ENCODE measurements around the gene KIF21A.

Gene KIF21A

DNA sequence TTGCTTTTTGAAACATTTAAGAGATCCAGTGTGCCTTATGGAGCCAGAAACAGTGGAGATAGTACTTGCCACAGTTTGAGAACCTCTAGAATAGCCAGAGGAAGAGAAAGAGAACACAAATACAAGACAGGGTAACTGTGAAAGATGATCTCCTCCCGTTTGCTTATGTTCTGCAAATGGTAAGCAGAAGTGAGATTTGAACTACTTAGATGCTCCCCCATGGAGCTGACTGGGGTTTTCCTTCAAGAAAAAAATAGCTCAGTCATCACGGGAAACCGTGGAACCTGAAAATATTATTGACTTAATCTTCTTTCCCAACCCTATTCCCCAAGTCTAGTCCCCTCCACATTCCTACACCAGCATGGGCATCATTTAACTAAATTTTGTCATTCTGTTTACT lies 87.1 kb downstream of the KIF21A start:
- TF ChIP-seq, protein P1, sequence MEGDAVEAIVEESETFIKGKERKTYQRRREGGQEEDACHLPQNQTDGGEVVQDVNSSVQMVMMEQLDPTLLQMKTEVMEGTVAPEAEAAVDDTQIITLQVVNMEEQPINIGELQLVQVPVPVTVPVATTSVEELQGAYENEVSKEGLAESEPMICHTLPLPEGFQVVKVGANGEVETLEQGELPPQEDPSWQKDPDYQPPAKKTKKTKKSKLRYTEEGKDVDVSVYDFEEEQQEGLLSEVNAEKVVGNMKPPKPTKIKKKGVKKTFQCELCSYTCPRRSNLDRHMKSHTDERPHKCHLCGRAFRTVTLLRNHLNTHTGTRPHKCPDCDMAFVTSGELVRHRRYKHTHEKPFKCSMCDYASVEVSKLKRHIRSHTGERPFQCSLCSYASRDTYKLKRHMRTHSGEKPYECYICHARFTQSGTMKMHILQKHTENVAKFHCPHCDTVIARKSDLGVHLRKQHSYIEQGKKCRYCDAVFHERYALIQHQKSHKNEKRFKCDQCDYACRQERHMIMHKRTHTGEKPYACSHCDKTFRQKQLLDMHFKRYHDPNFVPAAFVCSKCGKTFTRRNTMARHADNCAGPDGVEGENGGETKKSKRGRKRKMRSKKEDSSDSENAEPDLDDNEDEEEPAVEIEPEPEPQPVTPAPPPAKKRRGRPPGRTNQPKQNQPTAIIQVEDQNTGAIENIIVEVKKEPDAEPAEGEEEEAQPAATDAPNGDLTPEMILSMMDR (IDR thresholded peaks at IDR 0.05), result no peak
- H3K9ac ChIP-seq, result no peak overlapping the region
- H3K79me2 ChIP-seq, result no peaks in the 10 kb centered on the region
- no peak overlapping the region for H3K4me2 ChIP-seq (ENCODE audit: low read length)
- H3K9me3 ChIP-seq (ENCODE audit: control insufficient read depth, low read length), result no peaks in the 10 kb centered on the region
- H3K36me3 ChIP-seq (ENCODE audit: control insufficient read depth, insufficient read depth, low read length), result no peaks in the 10 kb centered on the region
- H3K4me3 ChIP-seq (ENCODE audit: low read depth, low read length), result no peak overlapping the region
- no peaks in the 10 kb centered on the region for H3K4me1 ChIP-seq
- no peak overlapping the region for H3K27ac ChIP-seq
- no peak overlapping the region for H2AFZ ChIP-seq
- no peaks in the 10 kb centered on the region for H3K27me3 ChIP-seq (ENCODE audit: control insufficient read depth, insufficient read depth, low read length)

DNA sequence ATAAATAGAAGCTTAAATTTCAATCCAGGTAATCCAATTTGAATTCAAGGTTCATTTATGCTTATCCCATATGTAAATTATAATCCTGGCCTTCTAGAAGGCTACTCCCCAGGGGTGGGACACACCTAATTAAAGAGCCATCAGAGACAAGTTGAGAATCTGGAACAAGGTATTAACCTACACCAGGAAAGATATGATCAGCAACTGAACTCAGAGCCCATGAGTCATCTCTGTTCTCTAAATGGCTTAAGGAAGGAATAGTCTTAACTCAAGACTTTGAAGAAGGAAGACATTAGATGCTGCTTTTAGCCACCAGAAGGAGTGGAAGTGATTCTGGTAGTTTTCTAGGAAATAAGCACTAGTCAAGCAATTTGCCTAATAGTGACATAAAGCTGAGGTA lies 88.0 kb downstream of the KIF21A start:
- Histone ChIP-seq H3K9ac (no peak overlapping the region), H3K27me3 (ENCODE audit: control insufficient read depth, insufficient read depth, low read length) (no peaks in the 10 kb centered on the region), H3K4me2 (ENCODE audit: low read length) (no peak overlapping the region), H2AFZ (no peak overlapping the region), H3K9me3 (ENCODE audit: control insufficient read depth, low read length) (no peaks in the 10 kb centered on the region), H3K36me3 (ENCODE audit: control insufficient read depth, insufficient read depth, low read length) (no peaks in the 10 kb centered on the region), H3K27ac (no peak overlapping the region), H3K4me1 (no peaks in the 10 kb centered on the region), H3K4me3 (ENCODE audit: low read depth, low read length) (no peak overlapping the region), H3K79me2 (no peaks in the 10 kb centered on the region)
- TF ChIP-seq, protein P1 (IDR thresholded peaks at IDR 0.05), result no peak

DNA sequence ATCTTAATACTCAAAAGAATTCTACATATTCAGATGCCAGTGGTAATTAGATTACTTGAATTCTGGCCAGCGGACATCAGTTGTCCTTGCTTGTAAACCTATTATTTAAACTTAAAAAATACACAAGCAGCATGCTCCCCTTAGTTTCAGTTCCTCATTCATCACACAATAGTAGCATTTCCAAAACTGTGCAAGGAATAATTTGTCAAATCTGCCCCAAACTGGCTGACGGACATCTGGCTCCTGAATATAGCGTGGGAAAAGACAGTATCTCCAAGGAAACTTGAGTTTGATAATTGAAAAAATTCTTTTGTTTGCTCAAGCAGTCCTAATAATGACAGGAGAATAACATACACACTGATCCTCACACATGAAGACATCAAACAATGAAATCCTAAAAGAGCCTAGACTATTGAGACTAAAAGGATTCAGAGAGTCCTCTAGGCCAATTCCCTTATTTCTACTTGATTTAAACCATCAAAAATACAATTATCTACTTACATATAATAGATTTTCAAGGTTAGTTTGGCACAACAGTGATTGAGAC lies 90.4 kb downstream of the KIF21A start:
- H3K4me1 ChIP-seq, result no peaks in the 10 kb centered on the region
- H3K9me3 ChIP-seq (ENCODE audit: control insufficient read depth, low read length), result no peaks in the 10 kb centered on the region
- H3K27ac ChIP-seq, result no peak overlapping the region
- no peak overlapping the region for H3K4me2 ChIP-seq (ENCODE audit: low read length)
- H3K79me2 ChIP-seq, result no peaks in the 10 kb centered on the region
- H3K36me3 ChIP-seq (ENCODE audit: control insufficient read depth, insufficient read depth, low read length), result no peaks in the 10 kb centered on the region
- H3K9ac ChIP-seq, result no peak overlapping the region
- no peaks in the 10 kb centered on the region for H3K27me3 ChIP-seq (ENCODE audit: control insufficient read depth, insufficient read depth, low read length)
- H3K4me3 ChIP-seq (ENCODE audit: low read depth, low read length), result no peak overlapping the region
- TF ChIP-seq, protein P1 (IDR thresholded peaks at IDR 0.05), result no peak
- H2AFZ ChIP-seq, result no peak overlapping the region

DNA sequence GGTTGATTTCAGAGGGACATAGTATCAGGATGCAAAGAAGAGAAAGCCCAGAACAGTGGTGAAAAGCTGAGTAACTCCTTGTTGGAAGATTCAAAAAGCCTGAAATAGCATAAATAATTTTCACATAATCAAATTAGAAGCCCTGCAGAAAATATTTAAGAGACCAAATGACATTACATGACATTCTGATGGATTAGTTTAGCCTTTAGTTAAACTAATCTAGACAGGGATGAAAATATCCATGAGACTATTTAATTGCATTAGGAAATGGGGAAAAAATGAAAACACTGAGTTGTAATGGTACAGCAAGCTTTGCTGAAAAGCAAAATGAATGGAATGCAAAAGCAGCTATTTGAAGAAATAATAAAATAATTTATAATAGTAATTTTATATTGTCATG lies 91.8 kb downstream of the KIF21A start:
- no peaks in the 10 kb centered on the region for H3K36me3 ChIP-seq (ENCODE audit: control insufficient read depth, insufficient read depth, low read length)

More for the DNA sequence above, 91.8 kb downstream of the KIF21A start:
- no peaks in the 10 kb centered on the region for H3K27me3 ChIP-seq (ENCODE audit: control insufficient read depth, insufficient read depth, low read length)
- no peaks in the 10 kb centered on the region for H3K4me1 ChIP-seq
- no peaks in the 10 kb centered on the region for H3K79me2 ChIP-seq
- TF ChIP-seq, protein P1 (IDR thresholded peaks at IDR 0.05), result no peak
- no peak overlapping the region for H3K4me3 ChIP-seq (ENCODE audit: low read depth, low read length)
- no peak overlapping the region for H3K9ac ChIP-seq
- H3K4me2 ChIP-seq (ENCODE audit: low read length), result no peak overlapping the region
- no peaks in the 10 kb centered on the region for H3K9me3 ChIP-seq (ENCODE audit: control insufficient read depth, low read length)
- no peak overlapping the region for H2AFZ ChIP-seq
- H3K27ac ChIP-seq, result no peak overlapping the region

All from parathyroid adenoma (tissue), 2 donors.